ENCODE data around the gene ASIC5.
"Not testable (repeated sequence)": the region's sequence is repeated elsewhere in the genome, so short reads cannot be mapped to it uniquely, and the experiment has no call there.

Gene ASIC5

DNA sequence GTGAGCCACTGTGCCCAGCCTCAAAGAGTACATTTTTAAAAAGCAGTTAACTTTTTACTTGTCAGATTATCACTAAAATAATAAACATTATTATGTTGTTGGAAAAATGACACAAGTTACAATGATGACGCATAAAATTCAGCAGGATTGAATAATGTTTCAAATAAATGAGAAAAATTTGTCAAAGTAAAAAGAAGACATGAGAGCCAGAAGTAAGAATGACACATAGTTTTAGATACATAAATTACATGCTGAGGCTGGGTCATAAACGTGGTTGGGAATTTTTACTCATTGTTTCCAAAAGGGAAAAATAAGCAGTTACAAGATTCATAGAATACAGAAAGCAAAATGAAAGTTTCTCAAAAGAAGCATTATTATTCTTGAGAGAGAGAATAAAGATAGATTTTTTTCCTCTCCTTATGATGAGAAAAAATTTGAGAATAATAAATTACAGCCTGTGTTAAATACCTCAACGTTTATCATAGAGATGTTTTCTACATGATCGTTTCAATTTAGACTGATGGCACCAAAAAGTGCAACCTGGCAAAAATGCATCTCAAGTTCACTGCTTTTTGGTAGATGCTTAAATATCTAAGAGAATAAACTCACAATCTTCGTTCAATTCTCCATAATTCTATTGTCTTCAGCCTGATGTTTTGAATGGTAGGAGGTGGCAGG, 66.8 kb downstream of the ASIC5 start:
- no peak for DNase-seq

GRCh38 chr4:155797581-155797980, 68.5 kb downstream of the ASIC5 start:
- not testable (repeated sequence) for DNase-seq

- DNase-seq: no peak
Measured at GRCh38 chr4:155795991-155796390, 70.1 kb downstream of the ASIC5 start.

DNA sequence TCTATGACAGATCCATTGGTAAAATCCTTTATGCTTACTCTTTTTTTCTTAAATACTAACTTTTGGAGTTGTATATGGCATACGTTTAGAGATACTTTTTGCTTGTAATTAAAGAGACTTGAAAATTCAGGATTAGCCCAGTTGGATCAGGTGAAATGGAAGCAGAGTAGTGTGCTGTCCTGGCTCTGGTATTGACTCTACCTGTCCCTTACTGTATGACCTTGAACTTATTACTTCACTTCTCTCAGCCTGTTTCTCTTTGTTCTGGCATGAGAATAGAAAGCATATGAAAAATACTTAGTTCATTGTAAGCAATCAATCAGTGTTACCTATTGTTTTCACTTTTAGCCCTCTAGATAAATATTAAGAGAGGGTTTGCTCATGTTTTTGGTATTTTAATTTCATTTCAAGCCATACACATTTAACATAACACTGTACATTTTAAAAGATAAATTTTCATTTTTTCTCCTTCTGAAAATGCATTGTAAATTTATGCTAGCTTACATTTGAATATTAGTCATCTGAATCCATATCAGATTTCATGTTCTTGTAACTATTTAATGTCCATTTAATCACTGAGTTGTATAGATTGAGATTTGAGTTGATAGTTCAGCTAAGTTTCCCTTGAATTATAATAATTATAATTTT, 71.4 kb downstream of the ASIC5 start:
- no peak for DNase-seq

GRCh38 chr4:155789982-155790381, 76.1 kb downstream of the ASIC5 start:
- no peak for DNase-seq

- DNase-seq: no peak
Measured at GRCh38 chr4:155789391-155789790, 76.7 kb downstream of the ASIC5 start.

DNA sequence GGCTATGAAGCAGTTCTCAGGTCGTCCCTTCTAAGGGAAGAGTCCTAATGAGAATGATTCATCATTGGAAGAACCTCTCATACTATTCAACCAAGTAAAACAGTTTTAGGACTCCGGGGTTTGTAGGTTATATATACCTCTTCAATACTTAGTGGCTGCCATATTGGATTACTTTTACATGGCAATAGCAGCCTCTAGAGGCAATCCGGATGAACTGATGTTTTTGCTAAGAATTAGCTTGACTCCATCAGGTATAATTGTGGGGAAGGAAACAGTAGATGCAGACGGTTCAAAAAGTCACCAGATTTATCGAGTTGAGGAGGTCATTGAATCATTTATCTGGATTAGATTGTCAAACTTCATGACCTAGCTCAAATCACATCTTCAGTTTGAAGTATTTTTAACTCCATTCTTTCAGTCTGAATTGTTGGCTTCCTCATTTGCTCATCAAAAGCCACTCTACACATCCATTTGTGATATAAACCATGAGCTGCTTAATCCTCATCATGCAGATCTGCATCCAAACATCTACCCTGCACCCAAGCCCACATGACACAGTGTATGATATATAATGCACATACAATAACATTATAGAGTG, 78.9 kb downstream of the ASIC5 start:
- no peak for DNase-seq

DNA sequence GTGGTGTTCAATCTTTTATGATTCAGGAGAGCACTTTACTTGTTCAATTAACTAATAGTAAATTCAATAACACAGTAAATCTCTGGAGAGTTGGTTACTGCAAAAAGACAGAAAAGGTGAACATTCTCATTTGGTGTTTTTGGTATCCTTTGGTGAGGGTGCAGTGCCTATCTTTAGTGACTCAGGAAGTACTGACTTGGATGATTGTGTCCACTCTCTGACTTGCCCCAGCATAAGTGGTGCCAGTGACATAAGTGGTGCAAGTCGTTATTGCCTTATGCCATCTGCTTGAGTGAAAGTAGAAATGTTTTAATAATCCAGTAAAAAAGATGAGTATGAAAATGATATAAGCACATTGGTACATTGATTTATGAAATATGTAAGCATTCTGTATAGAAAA, 80.2 kb downstream of the ASIC5 start:
- no peak for DNase-seq

DNA sequence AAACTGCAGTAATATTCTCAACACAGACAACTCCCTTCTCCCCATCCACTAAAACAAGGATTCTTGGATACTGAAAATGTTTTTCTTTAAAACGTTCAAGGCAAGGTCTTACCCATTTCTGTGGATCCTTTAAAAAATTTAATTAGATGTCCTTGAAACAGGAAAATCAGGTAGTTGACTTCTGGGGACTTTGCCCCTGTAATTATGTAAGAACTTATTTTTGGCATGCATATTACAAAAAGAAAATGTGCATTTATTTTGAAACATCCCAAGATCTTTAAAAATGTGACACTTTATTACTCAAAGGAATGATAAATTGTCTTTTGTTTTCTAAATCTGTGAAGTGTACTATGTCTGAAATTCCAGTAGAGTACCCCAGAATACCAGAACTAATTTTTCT, 81.4 kb downstream of the ASIC5 start:
- DNase-seq: no peak

DNA sequence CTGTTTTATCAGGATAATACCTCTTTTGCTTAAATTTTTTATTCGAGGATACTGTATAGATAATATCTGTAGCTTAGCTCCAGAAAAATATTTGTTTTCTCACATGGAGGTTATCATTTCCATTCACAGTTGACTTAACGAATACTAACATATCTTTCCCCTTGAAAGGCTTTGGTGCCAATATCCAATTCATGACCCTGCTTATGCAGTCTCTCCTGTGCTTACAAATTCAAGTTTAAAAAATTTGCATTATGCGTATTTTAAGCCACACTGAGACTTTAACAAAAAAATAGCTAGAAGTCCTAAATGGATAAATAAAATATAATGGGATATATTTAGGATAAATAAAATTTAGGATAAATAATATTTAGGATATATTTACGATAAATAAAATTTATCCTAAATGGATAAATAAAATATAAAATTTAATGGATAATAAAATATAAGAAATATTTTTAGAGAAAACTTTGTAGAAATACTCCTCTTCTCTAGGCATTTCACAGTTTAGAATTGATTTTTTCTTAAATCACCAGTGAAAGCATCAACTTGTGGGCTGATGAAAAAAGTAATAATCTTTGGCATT, 84.7 kb downstream of the ASIC5 start:
- no peak for DNase-seq

DNA sequence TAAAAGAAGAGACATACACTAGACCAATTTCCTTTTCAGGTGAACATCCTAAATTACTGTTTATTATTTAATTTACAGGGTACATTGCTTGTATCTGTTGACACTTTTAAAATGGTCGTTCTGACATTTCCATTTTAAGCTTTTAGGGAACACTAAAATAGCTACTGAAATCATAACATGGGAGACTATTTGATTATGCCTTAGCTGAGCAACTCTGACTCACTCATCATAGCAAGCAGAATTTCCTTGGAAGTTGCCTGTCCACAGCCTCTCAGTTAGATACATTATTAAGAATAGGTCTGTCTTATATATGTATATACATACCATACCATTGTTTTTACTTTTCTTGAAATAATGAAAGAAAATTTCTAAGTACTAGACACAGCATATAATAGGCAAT, 85.3 kb downstream of the ASIC5 start:
- no peak for DNase-seq
